Measurements from ENCODE around the gene STAG1.
"Not testable (repeated sequence)": the region's sequence is repeated elsewhere in the genome, so short reads cannot be mapped to it uniquely, and the experiment has no call there.

STAG1 gene

DNA sequence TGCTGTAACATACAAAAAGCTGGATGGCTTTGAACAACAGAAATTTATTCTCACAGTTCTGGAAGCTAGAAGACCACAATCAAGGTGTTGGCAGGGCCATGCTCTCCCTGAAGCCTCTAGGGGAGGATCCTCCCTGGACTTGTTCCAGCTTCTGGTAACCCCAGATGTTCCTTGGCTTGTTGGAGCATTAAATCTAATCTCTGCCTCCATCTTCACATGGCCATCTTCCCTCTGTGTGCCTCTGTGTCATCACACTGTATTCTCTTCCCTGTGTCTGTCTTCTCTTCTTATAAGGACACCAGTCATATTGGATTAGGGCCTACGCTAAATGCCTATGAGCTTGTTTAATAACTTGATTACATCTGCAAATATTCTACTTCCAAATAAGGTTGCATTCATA is 109.5 kb downstream of the STAG1 start:
- DNase-seq: no peak

GRCh38 chr3:136639069-136639468 is 113.1 kb downstream of the STAG1 start:
- no peak for DNase-seq

DNA sequence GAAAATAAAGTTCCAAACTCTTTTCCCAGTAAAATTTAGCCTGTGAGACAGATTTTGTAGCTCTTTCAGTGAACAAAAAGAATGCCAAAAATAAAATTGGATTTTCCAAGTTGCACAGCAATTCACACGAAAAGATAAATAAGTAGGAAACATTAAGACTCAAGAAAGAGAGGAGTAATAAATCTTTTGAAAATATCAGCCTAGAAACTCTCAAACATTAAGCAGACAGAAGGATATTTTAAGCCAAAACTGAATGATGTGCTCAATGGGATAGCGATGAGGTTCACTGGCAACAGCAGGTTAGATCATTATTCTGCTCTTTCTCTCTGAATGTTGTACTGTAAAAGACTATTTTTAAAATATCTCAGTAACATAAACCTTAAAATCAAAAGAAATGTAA is 115.0 kb downstream of the STAG1 start:
- no peak for DNase-seq

DNA sequence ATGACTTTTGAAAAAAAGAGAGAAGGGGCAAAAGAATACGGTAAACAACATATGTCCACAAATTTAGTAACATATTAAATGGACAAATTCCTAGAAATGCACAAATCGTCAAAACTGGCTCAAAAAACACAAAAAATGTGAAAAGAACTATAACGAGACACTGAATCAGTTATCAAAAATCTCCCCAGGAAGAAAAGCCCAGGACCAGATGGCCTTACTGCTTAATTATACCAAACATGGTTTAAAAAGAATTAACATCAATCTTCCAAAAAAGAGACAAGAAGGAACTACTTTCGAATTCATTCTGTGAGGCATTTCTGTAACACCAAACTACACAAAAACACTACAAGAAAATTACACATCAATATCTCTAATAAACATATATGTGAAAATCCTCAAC is 117.4 kb downstream of the STAG1 start:
- DNase-seq: no peak

DNA sequence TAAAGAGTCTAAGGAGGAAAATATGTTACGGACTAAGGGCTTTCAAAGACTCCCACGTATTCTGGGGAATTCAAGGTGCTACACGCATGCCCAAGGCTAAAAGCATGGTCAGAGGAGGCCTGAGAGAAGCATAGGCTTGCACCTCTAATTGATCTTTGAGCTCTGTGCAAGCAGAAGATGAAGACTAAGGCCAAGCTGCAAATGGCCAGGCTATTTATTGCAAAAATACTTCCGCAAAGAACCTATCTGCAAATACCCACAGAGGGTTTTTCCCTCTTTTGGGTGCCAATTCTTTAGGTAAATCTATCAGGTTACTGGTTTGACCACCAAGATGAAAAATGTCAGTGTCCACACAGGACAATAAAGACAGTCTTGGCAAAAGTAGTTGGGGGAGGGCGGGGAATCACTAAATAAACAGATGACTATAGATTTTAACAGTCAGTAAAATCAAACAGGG is 119.5 kb downstream of the STAG1 start:
- DNase-seq: no peak

GRCh38 chr3:136631424-136631823 is 120.8 kb downstream of the STAG1 start:
- no peak for DNase-seq

DNA sequence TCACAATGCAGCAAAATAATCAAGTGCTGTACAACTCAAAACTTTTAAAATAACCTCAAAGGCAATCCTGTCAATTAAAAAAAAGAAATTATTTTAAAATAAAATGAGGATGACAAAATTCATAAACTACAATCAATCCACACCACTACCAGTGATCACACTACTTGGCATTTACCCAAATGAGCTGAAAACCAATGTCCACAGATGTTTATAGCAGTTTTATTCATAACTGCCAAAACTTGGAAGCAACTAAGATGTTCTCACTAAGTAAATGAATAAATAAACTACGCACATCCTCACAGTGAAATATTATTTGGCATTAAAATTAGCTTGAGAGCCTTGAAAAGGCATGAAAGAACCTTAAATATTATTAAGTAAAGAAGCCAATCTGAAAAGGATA is 121.3 kb downstream of the STAG1 start:
- no peak for DNase-seq

GRCh38 chr3:136626493-136626892 is 125.7 kb downstream of the STAG1 start:
- DNase-seq: no peak

DNA sequence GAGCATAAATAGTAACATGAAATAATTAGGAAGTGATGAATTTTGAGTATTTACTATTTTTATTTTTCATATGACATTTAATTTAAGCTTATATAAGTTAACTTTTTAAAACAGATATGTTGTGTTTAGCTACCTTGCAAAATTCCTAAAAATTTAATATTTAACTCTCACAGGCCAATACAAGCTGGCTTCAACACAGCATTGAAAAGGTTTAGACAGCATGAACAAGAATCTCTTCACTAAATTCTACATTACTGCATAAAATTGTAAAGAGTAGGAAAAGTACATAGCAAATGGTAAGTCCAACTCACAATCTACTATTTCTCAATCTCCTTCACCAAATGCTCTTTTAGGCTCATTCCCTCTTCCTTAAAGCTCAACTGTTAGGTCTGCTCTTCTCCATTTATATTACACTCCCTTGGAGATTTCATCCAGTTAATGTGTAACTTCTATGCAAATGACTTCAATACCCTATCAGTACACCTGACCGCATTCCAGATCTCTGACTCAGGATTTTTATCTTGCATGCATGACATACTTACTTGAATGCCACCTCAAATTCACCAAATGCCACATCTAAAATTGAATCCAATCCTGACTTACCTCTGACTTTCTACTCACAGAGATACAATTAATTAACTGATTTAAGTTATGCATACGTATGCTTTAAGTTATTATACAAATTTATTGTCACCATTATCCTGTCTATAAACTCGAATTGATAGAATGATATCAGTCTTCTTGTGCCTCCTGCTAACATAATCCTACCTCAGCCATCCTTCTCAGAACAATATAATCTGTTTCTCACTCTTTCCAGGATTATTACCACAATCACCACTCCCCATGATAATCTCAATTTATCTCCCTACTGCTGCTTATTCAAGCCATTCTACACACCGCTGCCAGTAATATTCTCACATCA is 127.0 kb downstream of the STAG1 start:
- no peak for DNase-seq

GRCh38 chr3:136624371-136624770 is 127.8 kb downstream of the STAG1 start:
- no peak for DNase-seq

DNA sequence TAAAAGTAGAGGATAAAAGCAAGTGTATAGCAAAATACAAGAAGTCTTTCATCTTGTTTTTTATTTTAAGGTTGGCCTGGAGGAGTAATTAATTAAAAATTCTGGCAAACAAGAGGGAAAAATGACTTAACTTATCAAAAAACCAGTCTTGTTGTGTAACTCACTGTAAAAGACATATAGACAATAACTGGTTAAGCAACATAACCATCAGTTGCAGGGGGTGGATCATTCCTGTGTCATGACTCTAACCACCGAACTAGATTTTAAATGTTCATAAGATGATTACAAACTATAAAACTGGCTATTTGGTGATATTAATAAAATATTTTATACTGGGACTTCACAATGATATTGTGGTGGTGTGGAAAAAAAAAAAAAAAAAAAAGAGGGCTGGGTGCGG is 130.6 kb downstream of the STAG1 start:
- no peak for DNase-seq

GRCh38 chr3:136620436-136620835 is 131.7 kb downstream of the STAG1 start:
- DNase-seq: no peak

GRCh38 chr3:136617969-136618525 is 134.1 kb downstream of the STAG1 start:
- DNase-seq: not testable (repeated sequence)

- DNase-seq: no peak
Measured at GRCh38 chr3:136617198-136617597, 135.0 kb downstream of the STAG1 start.

- no peak for DNase-seq
Measured at GRCh38 chr3:136612512-136612911, 139.7 kb downstream of the STAG1 start.

DNA sequence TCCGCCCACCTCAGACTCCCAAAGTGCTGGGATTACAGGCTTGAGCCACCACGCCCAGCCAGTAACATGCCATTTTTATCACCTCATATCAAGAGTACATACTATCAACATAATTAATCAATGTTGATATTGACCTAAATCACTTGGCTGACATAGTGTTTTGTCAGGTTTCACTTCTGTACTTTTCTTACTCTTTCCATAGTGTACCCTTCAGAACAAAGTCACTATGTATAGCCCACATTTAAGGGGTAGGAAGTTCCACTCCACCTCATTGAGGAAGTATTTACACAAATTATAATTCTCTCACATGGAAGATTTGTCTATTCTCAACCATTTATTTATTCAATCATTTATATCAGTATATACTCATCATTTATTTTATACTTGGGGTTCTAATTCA is 145.2 kb downstream of the STAG1 start:
- DNase-seq: no peak

- not testable (repeated sequence) for DNase-seq
Measured at GRCh38 chr3:136606216-136606615, 146.0 kb downstream of the STAG1 start.

GRCh38 chr3:136604961-136605360 is 147.2 kb downstream of the STAG1 start:
- no peak for DNase-seq

DNA sequence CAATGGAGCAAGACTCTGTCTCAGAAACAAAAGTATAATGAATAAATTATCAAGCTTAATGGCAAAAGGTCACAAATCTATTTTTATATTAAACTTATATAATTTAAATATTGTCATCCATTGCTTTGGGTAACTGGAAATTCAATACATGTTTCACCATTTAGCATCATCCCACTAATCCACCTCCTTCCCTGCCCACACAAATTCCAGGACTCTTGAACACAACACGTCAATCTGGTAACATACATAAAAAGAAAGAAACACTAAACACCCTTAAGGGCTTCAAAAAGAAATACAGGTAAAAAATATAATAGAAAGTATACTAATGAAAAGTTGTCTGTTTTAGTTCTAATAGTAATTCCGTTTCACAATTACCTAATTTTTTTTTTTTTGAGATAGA is 149.4 kb downstream of the STAG1 start:
- DNase-seq: no peak

- DNase-seq: no peak
Measured at GRCh38 chr3:136595913-136596697, 156.1 kb downstream of the STAG1 start.

DNA sequence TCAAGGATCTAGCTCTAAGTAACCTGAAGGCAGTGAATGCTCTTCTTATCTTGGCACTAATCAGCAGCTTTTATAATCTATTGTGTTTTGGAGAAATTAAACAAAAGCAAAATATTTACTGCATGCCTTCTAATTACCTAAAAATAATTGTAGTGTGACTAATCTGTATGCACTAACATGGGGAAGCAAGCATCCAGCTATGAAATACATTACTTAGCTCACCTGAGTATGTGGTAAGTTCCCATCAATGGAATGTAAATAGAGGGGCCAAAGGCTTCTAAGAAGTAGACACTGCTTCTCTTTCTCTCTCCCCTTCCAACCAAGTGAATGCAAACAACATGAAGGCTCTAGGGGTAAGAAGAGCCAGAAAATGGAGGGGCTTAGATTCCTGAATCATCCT is 165.6 kb downstream of the STAG1 start:
- no peak for DNase-seq

DNA sequence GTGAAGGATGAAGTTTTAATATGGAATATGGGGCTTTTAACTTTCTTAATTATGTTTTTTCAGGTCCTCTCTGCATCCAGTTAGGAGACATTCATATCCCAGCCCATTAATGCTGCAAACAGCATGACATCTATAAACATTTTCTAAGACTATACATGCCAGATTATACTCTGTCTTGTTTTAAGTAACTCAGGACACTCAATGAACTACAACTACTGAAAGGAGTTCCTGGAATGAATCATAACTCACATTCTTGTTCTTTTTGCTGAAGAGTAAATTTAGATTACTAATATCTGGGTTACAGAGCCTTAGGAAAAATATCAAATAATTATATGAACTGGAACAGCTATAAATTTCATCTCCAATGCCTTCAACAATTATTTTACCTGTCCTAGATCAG is 167.4 kb downstream of the STAG1 start:
- no peak for DNase-seq

GRCh38 chr3:136583823-136584222 is 168.4 kb downstream of the STAG1 start:
- DNase-seq: no peak

DNA sequence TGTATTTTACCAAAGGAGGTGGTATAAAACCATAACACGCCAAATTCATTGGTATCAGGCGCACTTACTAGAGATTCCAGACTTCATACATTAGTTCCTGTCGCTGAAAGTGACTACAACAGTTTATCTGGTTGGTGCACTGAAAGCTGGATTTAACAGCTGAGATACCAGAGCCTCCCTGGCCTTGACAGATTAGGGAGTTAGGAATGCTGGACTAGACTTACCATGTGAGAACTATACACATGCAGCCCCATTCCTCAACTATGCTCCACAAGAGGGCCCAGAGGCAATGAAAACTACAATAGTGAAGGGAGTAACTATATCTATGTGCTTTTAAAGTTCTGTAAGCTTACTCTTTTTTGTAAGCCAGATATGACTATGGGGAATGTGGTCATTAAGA is 174.4 kb downstream of the STAG1 start:
- no peak for DNase-seq

Measured in CD4-positive, alpha-beta T cell treated with Interleukin-17A for 4 hours (primary cell).